ENCODE results near the gene SCYGR8.

- TF ChIP-seq POLR2AphosphoS5 (IDR thresholded peaks at IDR 0.05; ENCODE audit: low read depth, low read length), result no peak
- TF ChIP-seq POLR2A (IDR thresholded peaks at IDR 0.05; ENCODE audit: low read depth, low read length), result no peak
- no peak for TF ChIP-seq SPI1 (IDR thresholded peaks at IDR 0.05; ENCODE audit: low read depth, low read length)
Measured at GRCh38 chr2:227772932-227773331, 27.2 kb downstream of the SCYGR8 start.
